GM19328 (cell line): ENCODE results near the gene CTTNBP2.

Experiments
- ATAC-seq: cut with Tn5 transposase; IDR thresholded peaks from one replicate; pipeline ENCODE4 v1.9.1; 2021; ENCODE audit warnings: mild to moderate bottlenecking, moderate library complexity; ENCODE audit not compliant: unreplicated experiment

CTTNBP2 gene, protein sequence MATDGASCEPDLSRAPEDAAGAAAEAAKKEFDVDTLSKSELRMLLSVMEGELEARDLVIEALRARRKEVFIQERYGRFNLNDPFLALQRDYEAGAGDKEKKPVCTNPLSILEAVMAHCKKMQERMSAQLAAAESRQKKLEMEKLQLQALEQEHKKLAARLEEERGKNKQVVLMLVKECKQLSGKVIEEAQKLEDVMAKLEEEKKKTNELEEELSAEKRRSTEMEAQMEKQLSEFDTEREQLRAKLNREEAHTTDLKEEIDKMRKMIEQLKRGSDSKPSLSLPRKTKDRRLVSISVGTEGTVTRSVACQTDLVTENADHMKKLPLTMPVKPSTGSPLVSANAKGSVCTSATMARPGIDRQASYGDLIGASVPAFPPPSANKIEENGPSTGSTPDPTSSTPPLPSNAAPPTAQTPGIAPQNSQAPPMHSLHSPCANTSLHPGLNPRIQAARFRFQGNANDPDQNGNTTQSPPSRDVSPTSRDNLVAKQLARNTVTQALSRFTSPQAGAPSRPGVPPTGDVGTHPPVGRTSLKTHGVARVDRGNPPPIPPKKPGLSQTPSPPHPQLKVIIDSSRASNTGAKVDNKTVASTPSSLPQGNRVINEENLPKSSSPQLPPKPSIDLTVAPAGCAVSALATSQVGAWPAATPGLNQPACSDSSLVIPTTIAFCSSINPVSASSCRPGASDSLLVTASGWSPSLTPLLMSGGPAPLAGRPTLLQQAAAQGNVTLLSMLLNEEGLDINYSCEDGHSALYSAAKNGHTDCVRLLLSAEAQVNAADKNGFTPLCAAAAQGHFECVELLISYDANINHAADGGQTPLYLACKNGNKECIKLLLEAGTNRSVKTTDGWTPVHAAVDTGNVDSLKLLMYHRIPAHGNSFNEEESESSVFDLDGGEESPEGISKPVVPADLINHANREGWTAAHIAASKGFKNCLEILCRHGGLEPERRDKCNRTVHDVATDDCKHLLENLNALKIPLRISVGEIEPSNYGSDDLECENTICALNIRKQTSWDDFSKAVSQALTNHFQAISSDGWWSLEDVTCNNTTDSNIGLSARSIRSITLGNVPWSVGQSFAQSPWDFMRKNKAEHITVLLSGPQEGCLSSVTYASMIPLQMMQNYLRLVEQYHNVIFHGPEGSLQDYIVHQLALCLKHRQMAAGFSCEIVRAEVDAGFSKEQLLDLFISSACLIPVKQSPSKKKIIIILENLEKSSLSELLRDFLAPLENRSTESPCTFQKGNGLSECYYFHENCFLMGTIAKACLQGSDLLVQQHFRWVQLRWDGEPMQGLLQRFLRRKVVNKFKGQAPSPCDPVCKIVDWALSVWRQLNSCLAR (N-terminal part only)

DNA sequence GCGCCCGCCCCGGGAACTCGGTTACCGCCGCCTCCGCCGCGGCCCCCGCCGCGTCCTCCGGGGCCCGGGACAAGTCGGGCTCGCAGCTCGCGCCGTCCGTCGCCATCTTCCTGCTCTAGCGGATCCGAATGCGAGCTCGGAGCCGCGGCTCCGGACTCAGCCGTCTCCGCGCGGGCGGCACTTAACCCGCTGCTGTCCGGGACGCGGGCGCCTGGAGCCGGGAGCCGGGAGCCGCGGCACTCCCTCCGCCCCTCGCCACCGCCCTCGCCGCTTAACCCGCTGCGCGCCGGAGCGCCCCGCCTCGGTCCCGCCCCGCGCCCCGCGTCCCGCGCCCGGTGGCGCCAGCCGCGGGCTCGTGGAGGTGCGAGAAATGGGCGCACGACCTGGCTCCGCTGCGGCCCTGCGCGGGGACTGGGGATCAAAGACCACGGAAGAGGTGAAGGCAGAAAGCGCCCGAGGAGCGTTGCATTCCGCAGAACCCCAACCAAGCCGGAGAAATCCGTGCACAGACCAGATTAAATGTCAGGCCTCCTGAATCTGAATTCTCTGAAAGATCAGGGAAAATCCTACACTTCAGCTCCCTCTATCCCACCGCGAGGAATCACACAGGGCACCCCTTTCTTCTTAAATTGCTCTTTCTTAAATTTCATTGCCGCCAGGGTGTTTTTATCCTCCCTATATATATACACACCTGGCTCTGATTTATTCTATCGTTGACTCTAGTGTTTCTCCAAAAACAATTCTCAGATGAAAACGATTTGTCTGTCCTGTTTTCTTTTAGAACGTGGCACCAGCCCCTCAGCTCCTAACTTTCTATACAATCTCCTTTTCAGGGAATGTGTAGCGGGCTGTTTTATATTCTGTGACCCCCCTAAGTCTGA lies at the start of gene CTTNBP2:
CTTNBP2 (minus strand) TSS at position 132 of the 881 bp plus-strand sequence; CDS start at position 106, 26 bp downstream.
- no peak for ATAC-seq

GRCh38 chr7:117916309-117916708 lies 43.1 kb upstream of the CTTNBP2 start:
- no peak for ATAC-seq

GRCh38 chr7:117912421-117912820 lies 39.2 kb upstream of the CTTNBP2 start:
- no peak for ATAC-seq

- no peak for ATAC-seq
These were observed 35.0 kb upstream of the CTTNBP2 start for GRCh38 chr7:117908031-117908795.

DNA sequence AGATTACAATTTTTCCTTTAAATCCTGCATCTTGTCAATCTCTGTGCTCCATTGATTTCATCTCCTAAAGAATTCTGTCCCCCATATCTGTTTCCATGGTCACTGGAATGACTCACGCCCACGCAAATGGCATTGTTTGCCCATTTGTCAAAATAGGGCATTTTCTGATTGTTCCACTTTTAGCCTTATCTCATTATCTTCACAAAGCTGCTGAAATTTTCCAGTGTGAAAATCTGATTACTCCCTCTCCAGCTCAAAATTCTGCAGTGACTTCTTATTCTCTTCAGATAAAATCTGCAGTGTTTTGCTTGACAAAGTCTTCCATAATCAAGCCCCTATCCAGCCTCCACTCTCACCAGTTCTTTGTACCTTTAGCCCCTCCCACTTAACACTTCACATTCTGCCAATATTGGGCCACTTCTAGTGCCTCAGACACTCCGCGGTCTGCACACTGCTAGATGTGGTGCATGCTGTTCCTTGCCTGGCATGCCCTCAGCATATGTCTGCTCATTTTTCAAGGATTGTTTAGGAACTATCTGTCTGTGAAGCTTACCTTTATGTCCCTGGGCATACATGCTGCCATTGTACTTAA lies 33.9 kb upstream of the CTTNBP2 start:
- no peak for ATAC-seq

DNA sequence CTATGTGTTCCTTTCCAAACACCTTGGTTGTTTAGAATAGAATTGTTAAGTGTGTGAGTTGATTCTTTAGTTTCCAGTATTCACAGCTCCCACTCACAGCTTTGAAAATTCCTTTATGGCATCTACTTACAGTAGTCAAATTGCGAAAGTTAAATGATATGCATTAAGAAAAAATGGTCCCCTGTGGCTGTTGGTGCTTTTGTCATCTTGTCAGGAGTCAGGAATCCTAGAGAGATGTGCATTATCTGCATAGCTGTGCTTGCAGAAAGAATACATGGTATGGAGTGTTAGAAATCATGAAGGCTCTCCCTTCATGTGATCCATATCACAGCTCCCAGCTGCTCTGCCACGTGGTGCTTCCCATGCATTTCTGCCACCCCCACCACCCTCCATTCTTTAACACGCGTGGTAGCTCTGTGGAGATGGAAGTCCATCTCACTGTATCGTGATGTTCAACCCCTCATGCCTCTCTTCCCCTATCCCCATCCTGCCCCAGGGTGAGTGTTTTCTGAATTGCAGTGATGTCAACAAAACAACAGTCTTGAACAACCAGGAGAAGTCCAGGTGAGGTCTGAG lies 29.2 kb upstream of the CTTNBP2 start:
- ATAC-seq: no peak

- no peak for ATAC-seq
These were observed 28.0 kb upstream of the CTTNBP2 start for GRCh38 chr7:117901089-117901797.

- ATAC-seq: no peak
These were observed 23.1 kb upstream of the CTTNBP2 start for GRCh38 chr7:117896339-117896738.

GRCh38 chr7:117895276-117895675 lies 22.0 kb upstream of the CTTNBP2 start:
- no peak for ATAC-seq

- no peak for ATAC-seq
These were observed 20.8 kb upstream of the CTTNBP2 start for GRCh38 chr7:117894037-117894436.

- no peak for ATAC-seq
These were observed 19.6 kb upstream of the CTTNBP2 start for GRCh38 chr7:117892821-117893220.

DNA sequence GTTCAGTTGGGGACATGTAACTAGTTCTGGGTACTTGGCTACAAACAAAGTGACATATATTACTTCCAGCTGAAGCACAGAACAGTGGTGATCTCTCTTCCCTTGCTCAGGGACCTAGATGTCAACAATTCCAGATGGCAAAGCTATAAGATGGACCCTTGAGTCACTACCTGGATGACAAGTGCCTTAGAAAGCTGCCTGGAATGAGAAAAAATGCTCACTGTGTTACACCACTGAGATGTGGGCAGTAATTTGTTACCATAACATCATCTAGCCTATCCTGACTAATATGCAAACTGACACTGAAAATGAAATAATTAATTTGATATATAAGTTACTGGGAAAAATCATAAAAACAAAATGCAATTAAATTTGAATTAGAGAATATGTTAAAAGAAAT lies 16.4 kb upstream of the CTTNBP2 start:
- no peak for ATAC-seq

DNA sequence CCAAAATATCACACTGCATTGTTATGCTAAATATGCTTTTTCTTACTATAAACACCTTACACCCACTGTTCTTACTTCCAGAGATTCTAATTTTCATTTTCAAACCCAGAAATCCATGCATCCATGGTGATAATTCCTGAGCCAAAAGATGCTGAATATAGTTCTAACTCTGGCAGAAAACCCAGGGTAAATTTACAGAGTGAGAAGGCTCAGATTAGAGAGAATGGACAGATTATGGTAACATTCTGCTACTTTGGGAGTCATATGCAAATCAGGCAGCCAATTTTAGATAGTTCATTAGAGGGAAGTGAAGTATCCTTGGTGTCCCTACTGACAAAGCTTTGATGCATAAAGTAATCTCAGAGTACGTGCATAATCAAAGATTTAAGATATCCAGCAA lies 15.4 kb upstream of the CTTNBP2 start:
- no peak for ATAC-seq

DNA sequence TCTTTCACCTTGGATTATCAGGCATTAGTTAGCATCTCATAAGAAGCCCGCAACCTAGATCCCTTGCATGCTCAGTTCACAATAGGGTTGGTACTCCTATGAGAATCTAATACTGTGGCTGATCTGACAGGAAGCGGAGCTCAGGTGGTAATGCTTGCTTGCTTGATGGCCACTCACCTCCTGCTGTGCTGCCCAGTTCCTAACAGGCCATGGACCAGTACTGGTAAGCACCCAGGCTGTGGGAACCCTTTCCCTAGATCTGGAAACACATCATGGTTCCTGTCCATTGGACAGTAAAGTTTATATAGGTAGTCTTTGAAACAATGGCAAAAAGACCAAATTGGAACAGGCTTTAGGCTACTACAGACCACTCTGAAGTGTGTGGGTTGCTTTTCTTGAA lies 9.4 kb upstream of the CTTNBP2 start:
- ATAC-seq: no peak

DNA sequence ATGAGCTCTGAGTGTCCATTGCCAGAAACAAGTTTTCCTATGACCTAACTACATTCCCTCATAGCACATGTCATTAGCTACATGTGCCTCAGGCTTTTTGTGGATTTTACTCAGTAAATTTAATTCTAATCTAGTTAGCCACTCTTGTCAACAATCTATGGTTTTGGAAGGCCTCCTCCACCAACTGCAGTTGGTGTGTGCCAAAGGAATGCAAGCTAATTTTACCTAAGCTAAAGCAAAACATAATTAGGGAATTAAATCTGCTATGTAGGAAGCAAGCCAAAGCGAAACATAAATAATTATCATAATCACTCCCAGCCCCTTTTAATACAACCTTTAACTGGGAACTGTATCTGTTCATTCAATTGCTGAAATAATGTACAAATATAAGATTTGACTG lies 3.5 kb upstream of the CTTNBP2 start:
- no peak for ATAC-seq

GRCh38 chr7:117875566-117875965 lies 2.3 kb upstream of the CTTNBP2 start:
- no peak for ATAC-seq

- ATAC-seq: no peak
These were observed 1.0 kb upstream of the CTTNBP2 start for GRCh38 chr7:117874191-117874700.
